Gastrocnemius medialis (tissue), 4 donors: ENCODE results near the gene SORD.
"Not testable (repeated sequence)": the region's sequence is repeated elsewhere in the genome, so short reads cannot be mapped to it uniquely, and the experiment has no call there.

ENCODE experiments used
- CTCF ChIP-seq, 5 experiments: fragments of 450-650 bp in 3 of 5; fragments of 200-600 bp in 2 of 5; sonication (generic) in 2 of 5; IDR thresholded peaks in 4 of 5; conservative IDR thresholded peaks in 1 of 5; 1 replicate in 4 of 5; 2 replicates in 1 of 5; pipeline ENCODE4 v1.5.1; 2016 to 2019; ENCODE audit warnings: antibody characterized with exemption in 5 of 5, mild to moderate bottlenecking in 3 of 5, moderate library complexity in 3 of 5
- POLR2A ChIP-seq, 2 donors: fragments of 450-650 bp; IDR thresholded peaks; one replicate each; pipeline ENCODE4 v1.6.1; 2017; ENCODE audit warnings: antibody characterized with exemption in 2 of 2, mild to moderate bottlenecking in 2 of 2, moderate library complexity in 2 of 2

DNA sequence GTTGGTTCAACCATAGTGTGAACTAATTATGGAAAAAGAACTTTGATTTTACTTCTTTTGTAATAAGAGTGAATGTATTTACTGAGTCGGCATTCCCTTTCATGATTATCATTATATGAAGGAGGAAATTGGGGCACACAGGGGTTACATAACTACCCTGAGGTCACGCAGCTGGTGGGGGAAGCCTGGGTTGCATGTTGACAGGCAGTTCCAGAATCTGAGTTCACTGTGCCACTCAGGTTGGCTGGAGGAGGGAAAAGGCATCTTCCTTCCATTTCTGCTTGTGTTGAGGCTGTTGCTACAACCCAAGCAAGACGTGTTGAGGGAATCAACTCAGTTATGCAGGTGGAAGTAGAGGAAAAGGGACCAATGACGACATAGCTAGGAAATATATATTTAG, 11.1 kb downstream of the SORD start:
- TF ChIP-seq CTCF (IDR thresholded peaks at IDR 0.05 in 4 of 5, conservative IDR thresholded peaks at IDR 0.05 in 1 of 5); POLR2A (IDR thresholded peaks at IDR 0.05): not testable (repeated sequence)
